HG02981 (cell line): Measurements from ENCODE around the gene SKIC2.
"Not testable (repeated sequence)": the region's sequence is repeated elsewhere in the genome, so short reads cannot be mapped to it uniquely, and the experiment has no call there.

Source experiments
- ATAC-seq: cut with Tn5 transposase; IDR thresholded peaks from one replicate; pipeline ENCODE4 v1.9.1; 2021; ENCODE audit warnings: mild to moderate bottlenecking, moderate library complexity; ENCODE audit not compliant: unreplicated experiment

SKIC2 gene

DNA sequence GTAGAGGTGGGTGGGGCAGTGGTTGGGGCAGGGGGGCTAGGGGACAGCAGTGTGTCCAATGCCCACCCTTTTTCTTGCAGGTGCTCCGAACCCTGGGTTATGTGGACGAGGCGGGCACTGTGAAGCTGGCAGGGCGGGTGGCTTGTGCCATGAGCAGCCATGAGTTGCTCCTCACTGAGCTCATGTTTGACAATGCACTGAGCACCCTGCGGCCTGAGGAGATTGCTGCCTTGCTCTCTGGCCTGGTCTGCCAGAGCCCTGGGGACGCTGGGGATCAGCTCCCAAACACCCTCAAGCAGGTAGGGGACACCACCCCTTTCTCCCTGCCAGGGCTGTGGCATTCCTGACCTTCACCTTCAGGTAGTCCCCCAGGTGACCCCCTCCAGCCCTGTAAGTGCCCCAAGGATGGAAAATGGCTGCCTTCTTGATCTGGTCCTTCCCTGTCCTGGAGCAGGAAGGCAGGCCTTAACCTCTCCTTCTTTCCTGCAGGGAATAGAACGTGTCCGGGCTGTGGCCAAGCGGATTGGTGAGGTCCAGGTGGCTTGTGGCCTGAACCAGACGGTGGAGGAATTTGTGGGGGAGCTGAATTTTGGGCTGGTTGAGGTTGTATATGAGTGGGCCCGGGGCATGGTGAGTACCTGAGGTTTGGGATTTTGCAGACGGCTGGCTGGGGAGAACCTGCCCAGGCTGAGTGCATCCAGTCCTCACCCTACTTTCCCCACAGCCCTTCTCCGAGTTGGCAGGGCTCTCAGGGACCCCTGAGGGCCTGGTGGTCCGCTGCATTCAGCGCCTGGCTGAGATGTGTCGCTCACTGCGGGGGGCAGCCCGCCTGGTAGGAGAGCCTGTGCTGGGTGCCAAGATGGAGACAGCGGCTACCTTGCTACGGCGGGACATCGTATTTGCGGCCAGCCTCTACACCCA lies 10.1 kb downstream of the SKIC2 start:
- no peak for ATAC-seq

DNA sequence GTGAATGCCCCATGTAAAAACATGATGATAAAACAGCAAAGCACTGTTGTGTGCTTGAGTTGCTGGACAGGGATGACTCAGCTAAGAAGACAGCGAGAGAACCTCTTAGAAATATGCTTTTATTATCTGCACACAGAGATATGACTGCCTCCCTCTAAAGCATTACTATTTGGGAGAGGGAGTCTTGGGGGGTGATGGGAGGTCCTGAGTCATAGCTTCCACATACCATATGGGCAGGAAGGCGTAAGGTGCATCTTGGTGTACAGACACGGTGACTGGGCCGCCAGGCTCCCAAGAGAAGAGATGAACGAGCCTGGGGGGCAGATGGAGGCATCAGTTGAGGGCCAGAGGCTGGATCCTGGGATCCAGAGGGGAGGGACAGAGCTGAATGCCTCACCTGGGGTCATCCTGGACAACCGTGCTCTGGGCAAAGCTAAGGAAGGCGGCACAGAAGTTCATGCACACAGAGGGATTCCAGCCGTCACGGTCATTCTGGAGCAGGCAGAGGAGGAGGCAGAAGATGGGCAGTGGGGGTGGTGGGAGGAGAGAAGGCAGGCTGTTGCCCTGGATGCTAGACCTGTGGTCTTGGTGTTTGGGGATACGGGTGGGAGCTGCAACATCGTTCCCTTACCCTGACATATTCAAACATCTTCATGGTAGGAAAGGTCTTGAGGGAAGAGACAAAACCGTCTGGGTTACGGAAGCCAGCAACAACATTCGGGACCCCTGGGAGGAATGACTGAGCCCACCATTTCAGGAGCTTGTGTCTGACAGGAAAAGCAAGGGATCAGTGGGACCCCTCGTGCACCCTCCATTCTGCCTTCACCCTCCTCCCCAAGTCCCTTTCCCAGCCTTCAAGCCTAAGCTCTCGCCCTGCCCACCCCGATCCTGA lies 11.0 kb downstream of the SKIC2 start:
- no peak for ATAC-seq

DNA sequence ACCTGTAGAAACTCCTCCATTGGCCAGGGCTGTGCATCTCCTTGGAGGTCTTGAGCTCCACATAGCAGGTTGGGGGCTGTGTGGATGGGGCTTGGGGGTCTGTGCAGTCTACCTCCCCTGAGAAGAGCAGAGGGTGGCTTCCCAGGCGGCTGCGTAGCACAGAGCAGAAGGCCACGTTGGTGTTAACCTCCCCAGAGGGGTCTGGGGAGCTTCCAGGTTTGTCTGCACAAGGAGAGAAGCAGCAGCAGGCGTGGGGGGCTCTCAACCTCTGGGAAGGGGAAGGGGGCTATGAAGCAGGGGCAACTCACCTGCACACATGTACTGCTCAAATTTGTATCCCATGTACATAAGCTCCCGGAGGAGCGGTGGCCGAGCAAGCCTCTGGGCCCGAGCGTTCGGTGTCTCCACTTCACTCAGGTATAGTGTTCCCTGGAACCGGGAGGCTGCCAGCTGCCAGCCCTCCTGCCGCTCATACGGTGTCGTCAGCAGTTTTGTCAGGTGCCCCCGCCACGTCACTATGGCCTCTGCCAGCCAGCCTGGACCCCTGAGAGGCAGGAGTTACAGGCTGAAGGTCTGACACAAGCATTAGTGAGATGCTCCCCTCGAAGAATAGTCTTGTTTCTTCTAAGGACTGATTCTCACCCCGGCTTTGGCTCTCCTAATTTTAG lies 11.8 kb downstream of the SKIC2 start:
- no peak for ATAC-seq

DNA sequence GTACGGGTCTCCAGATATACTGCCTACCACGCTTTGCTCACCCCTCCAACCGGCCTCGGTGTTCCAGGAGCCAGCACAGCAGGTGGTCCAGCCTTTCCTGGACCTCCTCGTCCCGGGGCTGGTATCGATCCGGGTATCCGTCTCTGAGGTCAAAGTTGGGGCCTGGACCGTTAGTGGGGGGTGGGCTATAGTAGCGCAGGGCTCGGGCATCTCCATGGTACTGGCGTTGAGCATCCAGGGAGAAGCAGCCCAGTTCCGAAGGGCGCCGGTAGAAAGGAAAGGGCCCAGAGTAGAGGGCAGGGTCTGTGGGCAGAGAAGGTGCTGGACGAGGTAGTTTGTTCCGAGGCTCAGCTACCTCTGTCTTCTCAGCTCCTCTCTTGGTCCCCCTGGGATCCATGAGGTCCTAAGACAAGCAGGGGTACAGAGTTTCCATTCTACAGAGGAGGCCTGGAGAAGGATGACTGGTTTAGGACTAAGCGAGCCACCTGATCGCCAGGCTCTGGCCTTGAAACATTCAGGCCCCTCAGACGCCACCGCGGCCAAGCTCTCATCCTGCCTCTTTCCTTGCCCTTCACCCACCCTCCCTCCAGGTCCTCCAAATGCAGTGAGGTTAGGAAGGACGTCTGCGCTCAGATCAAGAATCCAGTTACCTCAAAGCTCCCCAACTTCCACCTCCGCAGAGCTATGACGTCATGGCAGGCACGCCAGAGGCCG lies 12.5 kb downstream of the SKIC2 start:
- ATAC-seq = no peak

DNA sequence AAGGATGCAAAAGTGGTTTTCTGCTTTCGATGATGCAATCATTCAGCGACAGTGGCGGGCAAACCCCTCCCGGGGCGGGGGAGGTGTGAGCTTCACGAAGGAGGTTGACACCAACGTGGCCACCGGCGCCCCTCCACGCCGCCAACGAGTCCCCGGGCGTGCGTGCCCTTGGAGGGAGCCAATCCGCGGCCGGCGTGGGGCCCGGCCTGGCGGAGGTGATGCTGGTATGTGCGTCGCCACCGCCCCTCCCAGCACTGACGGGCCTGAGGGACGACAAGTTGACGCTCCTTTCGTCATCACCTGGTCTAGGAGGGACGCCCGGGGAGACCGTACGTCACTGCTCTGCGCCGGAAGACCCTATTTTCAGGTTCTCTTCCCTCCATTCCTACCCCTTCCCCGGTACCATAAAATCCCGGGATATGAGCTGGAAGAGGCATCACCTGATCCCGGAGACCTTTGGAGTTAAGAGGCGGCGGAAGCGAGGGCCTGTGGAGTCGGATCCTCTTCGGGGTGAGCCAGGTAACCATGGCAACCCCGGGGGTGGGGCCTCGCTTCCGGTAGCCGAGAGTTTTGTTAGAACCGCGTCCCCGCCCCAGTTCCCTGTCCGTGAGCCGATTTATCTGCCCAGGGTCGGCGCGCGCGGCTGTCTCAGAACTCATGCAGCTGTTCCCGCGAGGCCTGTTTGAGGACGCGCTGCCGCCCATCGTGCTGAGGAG lies 13.2 kb downstream of the SKIC2 start, which contains the start of gene DXO:
DXO (minus strand) TSS at position 146 of the 716 bp plus-strand sequence. CDS start 463 bp downstream, outside the sequence.
- peak; percentile 94 for ATAC-seq

DNA sequence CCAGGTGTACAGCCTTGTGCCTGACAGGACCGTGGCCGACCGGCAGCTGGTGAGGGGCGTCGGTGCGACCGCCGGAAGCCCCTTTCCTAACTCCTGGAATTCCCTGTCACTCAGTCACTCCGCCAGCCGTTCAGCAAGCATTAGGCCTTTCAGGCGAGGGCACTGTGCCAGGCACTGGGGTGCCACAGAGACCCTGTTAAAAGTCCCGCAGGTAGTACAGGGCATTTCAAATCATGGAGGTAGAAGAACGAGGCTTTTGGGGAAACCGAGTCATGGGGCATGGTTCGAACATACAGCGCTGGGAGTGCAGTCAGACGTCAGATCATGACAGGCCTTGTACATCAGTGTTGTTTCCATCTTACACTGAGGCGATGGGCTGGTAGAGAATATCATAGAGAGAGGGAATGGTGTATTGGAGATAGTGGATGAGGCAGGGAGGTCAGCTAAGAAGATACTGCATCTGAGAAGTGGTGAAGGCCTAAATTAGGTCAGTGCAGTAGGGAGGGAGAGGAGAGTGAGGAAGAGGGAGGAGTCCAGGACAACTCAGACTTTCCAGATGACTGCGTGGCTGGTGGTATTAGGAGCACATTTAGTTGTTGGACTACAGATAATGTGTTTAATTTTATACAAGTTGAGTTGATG lies 13.9 kb downstream of the SKIC2 start:
- no peak for ATAC-seq

DNA sequence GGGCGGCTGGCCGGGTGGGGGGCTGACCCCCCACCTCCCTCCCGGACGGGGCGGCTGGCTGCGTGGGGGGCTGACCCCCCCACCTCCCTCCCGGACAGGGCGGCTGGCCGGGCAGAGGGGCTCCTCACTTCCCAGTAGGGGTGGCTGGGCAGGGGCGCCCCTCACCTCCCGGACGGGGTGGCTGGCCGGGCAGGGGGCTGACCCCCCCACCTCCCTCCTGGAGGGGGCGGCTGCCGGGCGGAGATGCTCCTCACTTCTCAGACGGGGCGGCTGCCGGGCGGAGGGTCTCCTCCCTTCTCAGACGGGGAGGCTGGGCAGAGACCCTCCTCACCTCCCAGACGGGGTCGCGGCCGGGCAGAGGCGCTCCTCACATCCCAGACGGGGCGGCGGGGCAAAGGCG lies 17.1 kb downstream of the SKIC2 start:
- not testable (repeated sequence) for ATAC-seq

DNA sequence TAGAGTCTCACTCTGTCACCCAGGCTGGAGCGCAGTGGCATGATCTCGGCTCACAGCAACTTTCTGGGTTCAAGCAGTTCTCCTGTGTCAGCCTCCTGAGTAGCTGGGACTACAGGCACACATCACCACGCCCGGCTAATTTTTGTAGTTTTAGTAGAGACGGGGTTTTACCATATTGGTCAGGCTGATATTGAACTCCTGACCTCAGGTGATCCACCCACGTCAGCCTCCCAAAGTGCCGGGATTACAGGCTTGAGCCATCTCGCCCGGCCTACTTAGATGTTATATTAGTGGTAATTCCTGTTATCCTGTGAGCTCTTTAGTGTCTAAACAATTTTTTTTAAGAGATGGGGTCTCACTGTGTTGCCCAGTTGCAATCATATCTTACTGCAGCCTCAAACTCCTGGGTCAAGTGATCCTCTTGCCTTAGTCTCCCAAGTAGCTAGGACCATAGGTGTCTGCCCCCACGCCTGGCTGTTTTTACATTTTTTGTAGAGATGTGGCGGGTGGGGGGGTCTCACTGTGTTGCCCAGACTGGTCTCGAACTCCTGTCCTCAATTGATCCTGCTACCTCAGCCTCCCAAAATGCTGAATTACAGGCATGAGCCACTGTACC lies 18.9 kb downstream of the SKIC2 start:
- no peak for ATAC-seq

DNA sequence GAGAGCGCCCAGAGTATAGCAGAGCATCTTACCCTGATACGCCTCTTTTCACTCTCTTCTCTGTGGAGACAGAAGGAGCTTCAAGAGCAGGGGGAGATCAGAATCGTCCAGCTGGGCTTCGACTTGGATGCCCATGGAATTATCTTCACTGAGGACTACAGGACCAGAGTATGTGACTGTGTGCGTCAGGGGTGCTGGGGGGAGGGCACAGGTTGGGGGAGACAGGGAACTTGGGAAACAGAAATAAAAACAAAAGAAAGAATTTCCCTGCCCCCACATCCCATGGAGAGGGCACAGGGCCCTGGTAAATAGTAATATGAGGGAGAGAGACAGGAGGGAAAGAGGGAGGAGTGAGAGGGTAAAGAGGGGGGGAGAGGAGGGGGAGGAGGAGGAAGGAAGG lies 19.9 kb downstream of the SKIC2 start:
- ATAC-seq = no peak

DNA sequence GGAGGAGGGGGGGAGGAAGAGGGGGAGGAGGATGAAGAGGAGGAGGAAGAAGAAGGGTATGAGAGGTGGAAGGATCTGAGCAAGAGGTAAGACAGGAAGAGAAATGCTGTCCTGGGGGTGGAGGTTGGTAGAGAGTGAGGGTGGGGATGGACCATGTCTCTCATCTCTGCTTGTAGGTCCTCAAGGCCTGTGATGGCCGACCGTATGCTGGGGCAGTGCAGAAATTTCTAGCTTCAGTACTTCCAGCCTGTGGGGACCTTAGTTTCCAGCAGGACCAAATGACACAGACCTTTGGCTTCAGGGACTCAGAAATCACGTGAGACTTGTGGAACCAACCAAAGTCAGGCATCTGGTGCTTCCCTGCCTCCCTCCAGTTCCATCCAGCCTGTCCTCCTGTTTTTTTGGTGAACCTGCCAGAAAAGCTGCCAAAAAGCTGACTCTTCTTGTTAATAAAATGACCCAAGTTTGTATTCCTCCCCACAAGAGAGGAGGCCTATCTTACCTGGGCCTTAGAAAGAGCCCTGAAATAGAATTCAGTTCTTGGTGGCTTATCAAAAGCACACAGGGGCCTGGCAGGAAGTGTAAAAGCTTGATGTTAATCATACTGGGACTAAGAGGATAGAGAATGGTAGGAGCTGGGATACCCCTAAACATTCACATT lies 20.4 kb downstream of the SKIC2 start:
- no peak for ATAC-seq

DNA sequence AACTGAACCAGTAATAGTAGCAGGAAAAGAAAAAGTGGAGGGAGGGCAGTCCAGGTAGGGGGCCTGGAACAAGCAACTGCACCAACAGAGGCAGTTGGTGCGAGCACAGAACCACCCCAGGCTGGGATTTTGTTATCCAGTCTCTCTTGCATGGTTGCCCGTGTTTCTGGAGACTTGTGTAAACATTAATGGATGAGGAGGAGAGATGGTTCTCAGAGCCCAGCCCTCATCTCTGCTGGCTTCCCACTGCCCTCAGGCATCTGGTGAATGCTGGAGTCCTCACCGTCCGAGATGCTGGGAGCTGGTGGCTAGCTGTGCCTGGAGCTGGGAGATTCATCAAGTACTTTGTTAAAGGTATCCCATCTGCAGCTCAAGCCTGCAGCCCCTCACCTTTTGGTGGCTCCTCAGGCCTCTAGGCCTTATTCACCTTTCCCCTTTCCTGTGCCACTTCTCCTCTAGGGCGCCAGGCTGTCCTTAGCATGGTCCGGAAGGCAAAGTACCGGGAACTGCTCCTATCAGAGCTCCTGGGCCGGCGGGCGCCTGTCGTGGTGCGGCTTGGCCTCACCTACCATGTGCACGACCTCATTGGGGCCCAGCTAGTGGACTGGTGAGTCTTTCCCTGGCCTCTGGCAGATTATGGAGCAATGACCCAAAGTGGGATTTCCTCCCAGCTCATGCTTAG lies 21.4 kb downstream of the SKIC2 start:
- not testable (repeated sequence) for ATAC-seq

DNA sequence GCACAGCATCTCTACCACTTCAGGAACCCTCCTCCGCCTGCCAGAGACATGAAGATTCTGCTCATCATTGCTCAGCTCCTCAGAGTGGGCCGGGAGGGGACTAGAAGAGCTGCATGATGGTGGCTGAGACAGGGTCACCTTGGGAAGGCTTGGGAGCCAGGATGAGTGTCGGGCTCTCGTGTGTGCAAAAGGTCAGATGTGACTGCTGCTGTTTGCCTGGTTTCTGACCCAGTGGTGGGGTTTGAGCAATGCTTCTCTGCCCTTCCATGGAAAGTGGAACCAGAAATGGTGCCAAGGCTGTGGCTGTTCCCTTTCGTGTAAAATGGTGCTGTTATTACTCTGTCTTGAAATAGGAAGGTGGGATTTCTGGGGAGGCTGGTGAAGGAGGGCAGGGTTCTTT lies 22.0 kb downstream of the SKIC2 start:
- not testable (repeated sequence) for ATAC-seq

DNA sequence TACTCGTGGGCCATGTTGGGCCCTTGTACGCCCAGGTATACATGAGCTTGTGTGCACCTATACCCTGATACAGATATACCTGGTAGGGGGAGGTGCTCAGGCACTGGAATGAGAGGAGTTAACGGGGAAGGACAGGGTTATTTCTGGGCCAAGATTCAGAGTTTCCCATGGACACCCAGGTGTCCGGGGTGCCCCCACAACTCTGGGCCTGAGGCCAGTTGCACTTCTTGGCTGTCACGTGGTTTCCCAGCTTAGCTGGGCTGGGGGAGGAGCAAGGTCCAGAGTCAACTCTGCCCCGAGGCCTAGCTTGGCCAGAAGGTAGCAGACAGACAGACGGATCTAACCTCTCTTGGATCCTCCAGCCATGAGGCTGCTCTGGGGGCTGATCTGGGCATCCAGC lies 22.8 kb downstream of the SKIC2 start, which contains the start of gene C4A:
C4A (plus strand) TSS at position 314 of the 400 bp plus-strand sequence; CDS start at position 365, 51 bp downstream.
- ATAC-seq = not testable (repeated sequence)

DNA sequence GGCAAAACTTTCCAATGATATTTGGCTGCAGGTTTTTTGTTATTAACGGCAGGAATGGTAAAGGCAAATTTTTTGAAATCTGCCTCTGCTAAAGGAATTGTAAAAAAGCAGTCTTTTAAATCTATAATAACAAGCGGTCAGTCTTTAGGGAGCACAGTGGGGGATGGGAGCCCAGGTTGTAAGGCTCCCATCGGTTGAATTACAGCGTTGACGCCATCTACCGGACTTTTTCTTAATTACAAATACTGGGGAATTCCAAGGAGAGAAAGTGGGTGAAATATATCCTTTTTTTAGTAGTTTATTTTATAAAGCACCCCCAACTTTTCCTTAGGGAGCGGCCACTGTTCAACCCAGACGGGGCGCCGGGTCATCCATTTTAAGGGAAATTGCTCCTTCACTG lies 30.4 kb downstream of the SKIC2 start:
- ATAC-seq = not testable (repeated sequence)

DNA sequence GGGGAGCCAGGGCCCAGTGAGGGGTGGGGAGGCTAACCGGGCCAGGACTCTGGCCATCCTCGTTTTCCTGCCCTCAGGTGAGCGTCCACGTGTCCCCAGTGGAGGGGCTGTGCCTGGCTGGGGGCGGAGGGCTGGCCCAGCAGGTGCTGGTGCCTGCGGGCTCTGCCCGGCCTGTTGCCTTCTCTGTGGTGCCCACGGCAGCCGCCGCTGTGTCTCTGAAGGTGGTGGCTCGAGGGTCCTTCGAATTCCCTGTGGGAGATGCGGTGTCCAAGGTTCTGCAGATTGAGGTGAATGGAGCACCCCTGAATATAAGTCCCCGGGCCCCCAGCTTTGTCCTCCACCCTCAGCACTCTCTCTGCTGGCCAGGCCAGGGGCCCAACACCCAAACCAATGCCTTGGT lies 35.4 kb downstream of the SKIC2 start:
- not testable (repeated sequence) for ATAC-seq

DNA sequence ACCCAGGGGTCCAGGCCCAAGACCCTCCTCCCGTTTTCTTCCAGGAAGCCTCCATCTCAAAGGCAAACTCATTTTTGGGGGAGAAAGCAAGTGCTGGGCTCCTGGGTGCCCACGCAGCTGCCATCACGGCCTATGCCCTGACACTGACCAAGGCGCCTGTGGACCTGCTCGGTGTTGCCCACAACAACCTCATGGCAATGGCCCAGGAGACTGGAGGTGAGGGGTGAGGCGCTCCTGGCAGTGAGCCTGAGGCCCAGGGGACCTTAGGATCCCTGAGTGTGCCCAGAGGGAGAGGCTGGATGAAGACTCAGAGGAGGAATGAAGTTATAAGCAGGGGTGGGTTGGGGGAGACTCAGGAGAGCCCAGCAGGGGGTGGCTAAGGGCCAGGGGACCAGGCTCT lies 37.4 kb downstream of the SKIC2 start:
- ATAC-seq = not testable (repeated sequence)

DNA sequence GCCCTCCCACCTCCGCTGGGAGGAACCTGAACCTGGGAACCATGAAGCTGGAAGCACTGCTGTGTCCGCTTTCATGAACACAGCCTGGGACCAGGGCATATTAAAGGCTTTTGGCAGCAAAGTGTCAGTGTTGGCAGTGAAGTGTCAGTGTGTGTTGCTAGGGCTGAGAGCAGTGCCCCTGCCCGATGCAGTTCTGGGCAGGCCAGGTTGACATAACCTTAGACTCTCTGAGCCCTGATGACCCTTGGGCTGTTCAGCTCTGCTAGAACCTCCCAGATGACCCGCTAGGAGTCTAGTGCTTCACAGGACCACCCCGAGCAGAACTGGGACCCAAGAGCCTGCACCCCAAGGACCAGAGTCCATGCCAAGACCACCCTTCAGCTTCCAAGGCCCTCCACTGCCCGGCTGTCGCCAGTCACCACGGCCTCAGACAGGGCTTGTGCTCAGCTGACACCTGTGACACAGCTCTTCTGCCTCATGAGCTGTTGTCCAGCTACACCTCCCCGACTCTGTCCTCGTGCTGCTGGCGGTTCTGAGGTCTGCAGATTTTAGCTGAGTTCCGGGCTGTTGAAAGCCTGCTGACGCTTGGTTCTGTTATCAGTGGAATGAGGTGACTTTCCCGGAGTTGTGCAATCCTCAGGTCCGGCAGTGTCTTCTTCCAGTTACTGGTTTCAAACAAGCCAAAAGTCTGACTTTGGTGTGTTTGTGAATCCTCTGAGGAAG lies 43.7 kb downstream of the SKIC2 start:
- not testable (repeated sequence) for ATAC-seq
